ENCODE measurements around the gene ABI3. TPM values are rescaled to one million over a fixed set of nuclear protein-coding genes. Genes with fewer than 3 reads are reported as not detected.
A peak's percentile ranks its signal among the peaks of the same experiment; 100 is the strongest.

ABI3 gene
- total and polyA plus RNA-seq, 8 donors, result 1.3 to 72.4 (median 6.8) TPM

DNA sequence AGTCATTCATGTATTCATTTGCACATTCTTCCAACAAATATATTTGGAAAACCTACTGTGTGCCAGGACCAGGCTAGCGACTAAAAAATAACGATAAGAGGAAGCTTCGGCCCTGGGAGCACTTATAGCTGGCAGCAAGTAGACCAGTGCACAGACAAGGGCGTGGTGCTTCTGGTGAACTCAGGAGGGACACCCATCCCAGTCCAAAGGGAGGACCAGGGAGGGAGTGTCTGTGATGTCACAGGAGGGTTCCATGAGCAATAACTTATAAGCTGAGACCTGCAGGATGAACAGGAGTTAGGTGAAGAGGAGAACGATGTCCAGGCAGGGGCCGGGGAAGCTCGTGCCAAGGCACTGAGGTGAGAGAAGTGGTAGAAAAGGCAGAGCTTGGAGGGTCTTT lies 37.4 kb downstream of the ABI3 start:
- Histone ChIP-seq H3K4me3 (no peak overlapping the region), H3K27me3 (peaks cover 0 to 40% (median 4%) of the 10 kb centered on the region in 3 donors), H3K27ac (no peak overlapping the region), H3K4me1 (peaks cover 0 to 7% (median 5%) of the 10 kb centered on the region in 4 donors), H3K36me3 (no peaks in the 10 kb centered on the region), H3K9me3 (no peaks in the 10 kb centered on the region)
- no peak for TF ChIP-seq EP300 (IDR thresholded peaks at IDR 0.05)
- no peak for TF ChIP-seq POLR2AphosphoS5 (IDR thresholded peaks at IDR 0.05)
- no peak for TF ChIP-seq POLR2A (IDR thresholded peaks at IDR 0.05)
- TF ChIP-seq, protein P1, sequence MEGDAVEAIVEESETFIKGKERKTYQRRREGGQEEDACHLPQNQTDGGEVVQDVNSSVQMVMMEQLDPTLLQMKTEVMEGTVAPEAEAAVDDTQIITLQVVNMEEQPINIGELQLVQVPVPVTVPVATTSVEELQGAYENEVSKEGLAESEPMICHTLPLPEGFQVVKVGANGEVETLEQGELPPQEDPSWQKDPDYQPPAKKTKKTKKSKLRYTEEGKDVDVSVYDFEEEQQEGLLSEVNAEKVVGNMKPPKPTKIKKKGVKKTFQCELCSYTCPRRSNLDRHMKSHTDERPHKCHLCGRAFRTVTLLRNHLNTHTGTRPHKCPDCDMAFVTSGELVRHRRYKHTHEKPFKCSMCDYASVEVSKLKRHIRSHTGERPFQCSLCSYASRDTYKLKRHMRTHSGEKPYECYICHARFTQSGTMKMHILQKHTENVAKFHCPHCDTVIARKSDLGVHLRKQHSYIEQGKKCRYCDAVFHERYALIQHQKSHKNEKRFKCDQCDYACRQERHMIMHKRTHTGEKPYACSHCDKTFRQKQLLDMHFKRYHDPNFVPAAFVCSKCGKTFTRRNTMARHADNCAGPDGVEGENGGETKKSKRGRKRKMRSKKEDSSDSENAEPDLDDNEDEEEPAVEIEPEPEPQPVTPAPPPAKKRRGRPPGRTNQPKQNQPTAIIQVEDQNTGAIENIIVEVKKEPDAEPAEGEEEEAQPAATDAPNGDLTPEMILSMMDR (IDR thresholded peaks at IDR 0.05), result no peak
- intact Hi-C loops (cut with DNase I; ENCODE audit: low total_unique reads), result no loop called here
- no peak for DNase-seq
- WGBS, 5 donors, result 87 to 94% (median 91%) methylated on average over 7 of the region's 7 CpGs

DNA sequence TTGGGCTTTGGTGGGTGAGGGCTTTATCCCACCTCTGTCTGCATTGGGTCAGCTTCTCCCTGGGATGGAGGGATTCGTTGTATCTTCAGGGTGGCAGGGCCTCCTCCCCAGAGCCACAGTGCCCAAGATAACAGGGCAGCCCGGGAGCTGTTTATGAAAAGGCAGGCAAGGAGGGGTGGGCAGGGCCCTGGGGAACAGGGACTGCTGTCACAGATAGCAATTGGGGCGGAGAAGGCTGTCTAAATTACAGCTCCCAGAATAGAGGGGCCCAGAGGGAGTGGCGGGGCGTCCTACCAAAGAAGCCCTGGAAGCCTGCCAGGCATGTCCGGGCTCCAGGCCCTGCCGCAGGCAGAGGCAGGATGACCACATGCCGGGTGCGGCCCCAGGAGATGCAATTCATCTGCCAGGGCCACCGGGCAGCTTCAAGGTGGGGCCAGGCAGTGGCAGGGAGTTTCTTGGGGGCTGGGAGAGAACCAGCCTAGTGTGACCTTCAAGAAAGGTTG lies 38.8 kb downstream of the ABI3 start:
- Histone ChIP-seq H3K4me1 (peaks cover 0 to 7% (median 5%) of the 10 kb centered on the region in 4 donors), H3K27ac (no peak overlapping the region), H3K36me3 (no peaks in the 10 kb centered on the region), H3K4me3 (no peak overlapping the region), H3K27me3 (peaks cover 0 to 40% (median 4%) of the 10 kb centered on the region in 3 donors), H3K9me3 (no peaks in the 10 kb centered on the region)
- TF ChIP-seq, protein P1 (IDR thresholded peaks at IDR 0.05), result no peak
- TF ChIP-seq POLR2A (IDR thresholded peaks at IDR 0.05) (no peak), EP300 (IDR thresholded peaks at IDR 0.05) (no peak), POLR2AphosphoS5 (IDR thresholded peaks at IDR 0.05) (no peak)
- intact Hi-C loops (cut with DNase I; ENCODE audit: low total_unique reads), result no loop called here
- peak in 1 of 2 donors; percentile 65 for DNase-seq
- WGBS, 5 donors, result 12 to 27% (median 15%) methylated on average over 9 to 10 of the region's 10 CpGs

DNA sequence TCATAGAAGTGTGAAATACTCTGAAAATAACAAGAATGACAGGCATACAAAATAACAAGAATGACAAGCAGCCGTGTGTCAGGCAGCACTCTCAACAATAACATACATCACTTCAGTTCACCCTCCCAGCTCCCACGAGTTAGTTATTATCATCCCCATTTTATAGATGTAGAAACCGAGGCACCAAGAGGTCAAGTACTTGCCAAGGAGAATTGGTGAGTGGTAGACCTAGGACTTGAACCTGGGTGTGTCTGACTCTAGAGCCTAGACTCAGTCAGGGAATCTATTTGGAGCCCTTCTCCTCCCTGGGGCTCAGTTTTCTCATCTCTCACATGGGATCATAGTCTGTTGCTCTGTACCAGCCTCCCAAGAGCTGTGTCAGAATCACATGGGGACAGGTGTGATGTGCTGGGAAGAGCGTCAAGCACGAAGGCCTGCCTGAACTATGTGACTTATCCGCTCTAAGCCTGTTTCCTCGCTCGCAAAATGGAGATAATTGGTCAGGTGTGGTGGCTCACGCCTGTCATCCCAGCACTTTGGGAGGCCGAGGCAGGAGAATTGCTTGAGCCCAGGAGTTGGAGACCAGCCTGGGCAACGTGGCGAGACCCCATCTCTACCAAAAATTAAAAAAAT lies 39.5 kb downstream of the ABI3 start:
- intact Hi-C loops (cut with DNase I; ENCODE audit: low total_unique reads), result no loop called here
- no peak for DNase-seq
- H3K4me1 ChIP-seq, result peaks cover 0 to 7% (median 5%) of the 10 kb centered on the region in 4 donors
- no peaks in the 10 kb centered on the region for H3K9me3 ChIP-seq
- TF ChIP-seq POLR2A (IDR thresholded peaks at IDR 0.05) (no peak), POLR2AphosphoS5 (IDR thresholded peaks at IDR 0.05) (no peak), EP300 (IDR thresholded peaks at IDR 0.05) (no peak)
- TF ChIP-seq, protein P1 (IDR thresholded peaks at IDR 0.05), result no peak
- no peaks in the 10 kb centered on the region for H3K36me3 ChIP-seq
- WGBS, 5 donors, result 87 to 89% (median 89%) methylated on average over 12 of the region's 12 CpGs
- H3K27ac ChIP-seq, result no peak overlapping the region
- H3K4me3 ChIP-seq, result no peak overlapping the region
- H3K27me3 ChIP-seq, result peaks cover 0 to 40% (median 4%) of the 10 kb centered on the region in 3 donors

DNA sequence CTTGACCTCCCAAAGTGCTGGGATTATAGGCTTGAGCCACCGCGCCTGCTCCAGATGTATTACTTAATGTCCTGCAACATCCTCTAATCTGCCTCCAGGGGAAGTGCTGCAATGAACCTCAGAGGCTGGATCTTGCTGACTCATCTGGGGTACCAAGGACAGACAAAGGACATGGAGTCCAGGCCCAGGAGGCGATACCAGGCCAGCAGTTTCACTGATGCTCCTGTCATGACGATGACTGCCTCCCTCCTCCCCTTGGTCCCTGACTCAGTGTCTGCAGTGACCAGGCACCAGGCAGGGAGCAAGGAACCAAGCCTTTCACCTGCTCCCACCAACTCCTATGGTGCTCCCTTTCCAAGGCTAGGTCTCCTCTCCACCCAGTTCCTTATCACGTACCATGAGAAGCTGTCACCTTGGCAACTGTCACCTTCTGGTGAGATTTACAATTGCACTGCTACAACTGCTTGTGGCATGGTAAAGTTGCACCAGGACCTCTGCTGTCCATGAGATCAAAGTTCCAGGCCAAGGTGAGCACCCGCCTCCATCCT lies 41.7 kb downstream of the ABI3 start:
- H3K4me1 ChIP-seq, result peaks cover 0 to 7% (median 5%) of the 10 kb centered on the region in 4 donors
- H3K9me3 ChIP-seq, result no peaks in the 10 kb centered on the region
- no peak for TF ChIP-seq EP300 (IDR thresholded peaks at IDR 0.05)
- TF ChIP-seq POLR2A (IDR thresholded peaks at IDR 0.05), result no peak
- TF ChIP-seq, protein P1 (IDR thresholded peaks at IDR 0.05), result no peak
- TF ChIP-seq POLR2AphosphoS5 (IDR thresholded peaks at IDR 0.05), result no peak
- 74 to 83% (median 83%) methylated on average over 6 of the region's 6 CpGs for WGBS, 5 donors
- no peaks in the 10 kb centered on the region for H3K36me3 ChIP-seq
- DNase-seq, result peak in 1 of 2 donors; percentile 28
- no peak overlapping the region for H3K4me3 ChIP-seq
- H3K27me3 ChIP-seq, result peaks cover 0 to 24% (median 4%) of the 10 kb centered on the region in 3 donors
- no peak overlapping the region for H3K27ac ChIP-seq
- intact Hi-C loops (cut with DNase I; ENCODE audit: low total_unique reads), result no loop called here

All from stomach (tissue), 9 donors.